Activated CD8-positive, alpha-beta T cell treated with anti-CD3 and anti-CD28 coated beads, Interleukin-2, amount 10 ng/mL, durations not matched to agents 7 days and 5 days (primary cell): ENCODE data around the gene MEF2D. TPM values are rescaled to one million over a fixed set of nuclear protein-coding genes. Genes with fewer than 3 reads are reported as not detected.

Experiments
- ATAC-seq: fragments of 150-1000 bp; cut with Tn5 transposase; one replicate; pipeline ENCODE4 v1.10.0; 2021; ENCODE audit warnings: moderate library complexity
- CTCF ChIA-PET: fragments of 350-600 bp; sonication (Branson Sonifier 250); formaldehyde crosslinking; loops from one replicate; lab custom pipeline; 2021; ENCODE audit warnings: antibody characterized with exemption; lab: Charles Lee
- POLR2A ChIA-PET: fragments of 350-600 bp; sonication (Branson Sonifier 250); formaldehyde crosslinking; loops from one replicate; lab custom pipeline; 2021; ENCODE audit warnings: antibody characterized with exemption; lab: Charles Lee
- DNase-seq: peaks from one replicate; pipeline ENCODE4 v3.0.0-alpha.2; 2020
- H3K27ac Mint-ChIP-seq: one replicate; pipeline ENCODE4 v1.8.0; 2021; ENCODE audit warnings: mild to moderate bottlenecking, mixed read lengths
- H3K27me3 Mint-ChIP-seq: one replicate; pipeline ENCODE4 v1.8.0; 2021; ENCODE audit warnings: low read depth, mixed read lengths
- H3K36me3 Mint-ChIP-seq: one replicate; pipeline ENCODE4 v1.8.0; 2021; ENCODE audit warnings: low read depth, mixed read lengths
- H3K4me1 Mint-ChIP-seq: one replicate; pipeline ENCODE4 v1.8.0; 2021; ENCODE audit warnings: low read depth, mixed read lengths
- H3K4me3 Mint-ChIP-seq: one replicate; pipeline ENCODE4 v1.8.0; 2021; ENCODE audit warnings: mild to moderate bottlenecking, mixed read lengths
- H3K9me3 Mint-ChIP-seq: one replicate; pipeline ENCODE4 v1.8.0; 2022; ENCODE audit warnings: mixed read lengths; ENCODE audit not compliant: insufficient read depth
- total RNA-seq, 2 experiments: library from RNA; stranded (reverse); gene quantifications; one replicate each; pipeline ENCODE4 v1.2.3, GENCODE V29; 2021

The MEF2D gene
- total RNA-seq, 2 experiments from 2014 or later: 34.8 to 40.1 TPM

DNA sequence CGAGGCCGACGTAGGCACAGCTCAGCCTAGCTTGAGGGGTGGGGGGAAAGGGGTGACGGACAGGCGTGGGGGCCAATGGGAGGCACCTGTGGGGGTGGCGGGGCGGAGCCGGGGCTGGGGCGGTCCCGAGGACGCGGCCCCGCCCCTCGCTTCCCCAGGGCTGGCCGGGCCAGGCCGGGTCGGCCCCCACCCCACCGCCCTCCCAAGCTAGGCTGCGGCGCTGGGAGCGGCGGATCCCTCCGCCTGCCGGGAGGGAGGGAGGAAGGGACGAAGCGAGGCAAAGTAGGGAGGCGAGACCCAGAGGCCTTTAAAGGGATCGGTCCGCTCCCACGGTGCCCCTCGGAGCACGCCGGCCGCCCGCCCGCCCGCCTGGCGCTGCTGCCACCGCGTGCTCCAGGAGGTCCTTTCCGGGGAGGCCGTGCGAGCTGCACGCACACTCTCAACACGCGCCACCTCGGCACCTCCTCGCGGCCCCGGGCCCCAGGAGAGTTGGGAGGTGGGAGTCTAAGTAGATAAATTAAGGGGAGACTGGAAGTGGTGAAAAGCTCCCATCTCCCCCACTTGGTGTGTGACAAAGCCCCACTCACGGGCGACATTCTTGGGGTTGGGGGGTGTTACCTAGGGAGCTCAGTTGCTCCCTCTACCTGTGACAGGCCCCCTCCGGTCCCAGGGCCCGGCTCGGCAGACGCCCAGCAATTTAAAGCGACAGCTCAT is 375 bp upstream of the MEF2D start:
- peak; percentile 95 for DNase-seq
- ChIA-PET CTCF (interaction anchor here (0.7 to 10.8 kb wide), 25 partner anchors 9 to 115 kb away, joined by 3 to 207 read pairs (median 6); partner anchors contain the start of genes GPATCH4 and NAXE), POLR2A (interaction anchor here (0.6 to 8.1 kb wide), 21 partner anchors 8 to 227 kb away, joined by 3 to 143 read pairs (median 4); partner anchors contain the start of genes GPATCH4, IQGAP3, ISG20L2 and METTL25B)
- ATAC-seq: peak; percentile 73
- H3K4me1 Mint-ChIP-seq: peaks cover 76% of the 10 kb centered on the region
- peak overlapping the region; percentile 87 for H3K4me3 Mint-ChIP-seq
- H3K27ac Mint-ChIP-seq: peak overlapping the region; percentile 99
- H3K36me3 Mint-ChIP-seq: peaks cover 21% of the 10 kb centered on the region
- H3K9me3 Mint-ChIP-seq: no peaks in the 10 kb centered on the region
- H3K27me3 Mint-ChIP-seq: no peaks in the 10 kb centered on the region

DNA sequence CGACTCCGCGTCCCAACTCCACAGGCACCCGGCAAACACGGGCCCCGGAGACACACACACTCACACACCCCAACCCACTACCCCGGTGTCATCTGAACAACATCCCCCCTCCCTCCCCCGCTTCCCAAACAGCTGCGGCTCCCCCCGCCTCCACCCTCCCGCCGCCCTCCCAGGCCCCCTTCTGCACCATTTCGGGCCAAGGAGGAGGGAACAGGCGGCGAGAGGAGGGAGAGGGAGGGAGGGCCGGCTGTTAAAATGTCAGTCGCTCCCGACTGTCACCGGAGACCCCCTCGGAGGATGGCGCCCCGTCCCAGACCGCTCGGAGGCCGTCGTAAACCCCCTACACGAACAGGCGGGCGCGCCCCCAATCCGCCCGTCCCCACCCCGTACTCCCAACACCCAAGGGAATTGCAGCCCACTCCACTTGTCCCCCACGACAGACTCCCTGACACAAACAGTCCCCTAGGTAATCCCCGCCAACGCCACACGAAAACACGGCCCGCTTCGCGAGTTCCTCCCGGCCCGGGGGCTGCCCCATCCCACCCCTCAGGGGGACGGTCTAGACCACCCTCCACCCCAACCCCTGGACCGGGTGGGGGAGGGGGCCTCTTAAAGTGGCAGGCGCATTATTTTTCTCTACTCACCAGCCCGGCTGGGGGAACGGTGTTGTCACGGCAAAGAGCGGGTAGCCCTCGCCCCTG is 583 bp downstream of the MEF2D start:
- H3K4me3 Mint-ChIP-seq: peak overlapping the region; percentile 87
- no peaks in the 10 kb centered on the region for H3K27me3 Mint-ChIP-seq
- H3K9me3 Mint-ChIP-seq: no peaks in the 10 kb centered on the region
- peak overlapping the region; percentile 88 for H3K27ac Mint-ChIP-seq
- peaks cover 76% of the 10 kb centered on the region for H3K4me1 Mint-ChIP-seq
- ChIA-PET POLR2A (interaction anchor here (0.8 to 8.1 kb wide), 12 partner anchors 9 to 114 kb away, joined by 3 to 143 read pairs (median 4); partner anchors contain the start of genes GPATCH4, IQGAP3 and NAXE), CTCF (interaction anchor here (1.1 to 10.8 kb wide), 15 partner anchors 9 to 114 kb away, joined by 3 to 207 read pairs (median 8); partner anchors contain the start of gene GPATCH4)
- peaks cover 27% of the 10 kb centered on the region for H3K36me3 Mint-ChIP-seq
- DNase-seq: peak; percentile 54
- peak; percentile 0 for ATAC-seq

DNA sequence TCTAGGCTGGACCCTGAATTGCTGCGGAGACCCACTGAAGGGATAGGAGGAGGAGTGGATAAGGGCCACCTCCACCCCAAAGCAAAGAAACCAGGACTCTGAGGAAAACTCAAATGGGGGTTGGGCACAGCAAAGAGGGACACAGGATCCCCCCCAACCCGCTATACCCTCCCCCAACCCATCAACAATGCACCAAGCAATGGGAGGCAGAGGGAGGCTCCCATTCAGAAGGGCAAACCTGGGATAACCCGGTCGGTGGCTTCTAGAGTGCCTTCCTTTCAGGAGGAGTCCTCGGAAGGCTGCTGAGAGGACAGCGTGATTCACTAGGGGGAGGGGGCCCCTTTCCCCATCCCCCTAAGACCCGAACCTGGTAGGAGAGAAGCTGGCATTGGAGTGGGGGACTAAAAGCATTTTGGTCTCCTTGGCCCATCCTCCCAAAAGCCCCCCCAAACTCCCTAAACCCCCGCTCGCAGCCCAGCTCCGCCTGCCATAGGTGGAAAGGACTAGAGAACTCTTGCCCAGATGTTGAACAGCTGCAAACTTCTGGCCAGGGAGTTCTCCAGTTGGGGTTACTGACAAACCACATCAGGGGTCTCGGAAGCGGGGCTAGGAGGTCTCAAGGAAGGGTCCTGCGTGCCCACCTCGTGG is 1.3 kb downstream of the MEF2D start:
- H3K27ac Mint-ChIP-seq: peak overlapping the region; percentile 68
- H3K27me3 Mint-ChIP-seq: no peaks in the 10 kb centered on the region
- H3K4me1 Mint-ChIP-seq: peaks cover 78% of the 10 kb centered on the region
- DNase-seq (no peak), ATAC-seq (no peak)
- CTCF ChIA-PET: interaction anchor here (0.7 to 10.8 kb wide), 9 partner anchors 9 to 114 kb away, joined by 3 to 207 read pairs (median 3); no protein-coding TSS in a partner anchor
- peaks cover 30% of the 10 kb centered on the region for H3K36me3 Mint-ChIP-seq
- no peaks in the 10 kb centered on the region for H3K9me3 Mint-ChIP-seq
- H3K4me3 Mint-ChIP-seq: peak overlapping the region; percentile 87
- POLR2A ChIA-PET: interaction anchor here (0.9 to 8.1 kb wide), 6 partner anchors 9 to 101 kb away, joined by 3 to 143 read pairs (median 16); partner anchors contain the start of gene NAXE

DNA sequence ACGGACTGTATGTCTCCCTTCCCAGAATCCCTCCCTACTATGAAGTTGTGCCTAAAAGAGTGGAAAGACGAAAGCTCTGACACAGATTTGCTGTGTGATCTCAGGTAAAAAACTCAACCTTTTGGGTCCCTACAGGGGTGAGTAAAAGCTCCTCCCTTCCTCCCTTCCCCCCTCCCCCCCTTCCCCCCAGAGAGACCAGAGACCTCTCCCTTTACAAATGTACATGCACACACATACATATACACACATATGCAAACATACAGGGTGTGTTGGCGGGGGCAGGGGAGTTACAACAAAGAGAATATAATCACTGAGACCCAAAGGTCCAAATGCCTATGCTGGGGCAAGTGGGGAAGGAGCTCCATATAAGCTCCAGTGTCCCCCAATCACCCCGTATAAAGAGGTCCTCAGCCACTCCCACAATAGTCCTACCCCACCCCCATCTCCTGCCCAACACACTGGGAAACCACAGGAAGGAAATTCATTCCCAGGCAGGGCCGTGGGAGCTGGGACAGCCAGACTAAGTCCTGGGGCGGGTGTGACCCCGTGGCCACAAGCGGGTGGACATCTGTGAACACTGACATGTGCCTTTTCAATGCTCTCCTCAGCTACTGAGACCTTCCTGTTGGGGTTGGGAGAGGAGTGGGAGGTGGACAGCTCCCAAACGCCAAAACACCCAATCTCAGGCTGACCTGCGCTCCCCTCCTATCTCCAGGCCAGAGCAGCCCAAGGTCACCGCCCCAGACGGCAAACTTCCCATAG is 2.0 kb downstream of the MEF2D start:
- ChIA-PET POLR2A (interaction anchor here (0.9 to 8.1 kb wide), 6 partner anchors 10 to 102 kb away, joined by 3 to 143 read pairs (median 4); partner anchors contain the start of gene NAXE), CTCF (interaction anchor here (0.7 to 10.8 kb wide), 9 partner anchors 8 to 113 kb away, joined by 3 to 207 read pairs (median 3); no protein-coding TSS in a partner anchor)
- no peaks in the 10 kb centered on the region for H3K9me3 Mint-ChIP-seq
- peak overlapping the region; percentile 68 for H3K27ac Mint-ChIP-seq
- ATAC-seq: no peak
- H3K4me3 Mint-ChIP-seq: peak overlapping the region; percentile 87
- H3K4me1 Mint-ChIP-seq: peaks cover 78% of the 10 kb centered on the region
- DNase-seq: no peak
- no peaks in the 10 kb centered on the region for H3K27me3 Mint-ChIP-seq
- peaks cover 24% of the 10 kb centered on the region for H3K36me3 Mint-ChIP-seq

DNA sequence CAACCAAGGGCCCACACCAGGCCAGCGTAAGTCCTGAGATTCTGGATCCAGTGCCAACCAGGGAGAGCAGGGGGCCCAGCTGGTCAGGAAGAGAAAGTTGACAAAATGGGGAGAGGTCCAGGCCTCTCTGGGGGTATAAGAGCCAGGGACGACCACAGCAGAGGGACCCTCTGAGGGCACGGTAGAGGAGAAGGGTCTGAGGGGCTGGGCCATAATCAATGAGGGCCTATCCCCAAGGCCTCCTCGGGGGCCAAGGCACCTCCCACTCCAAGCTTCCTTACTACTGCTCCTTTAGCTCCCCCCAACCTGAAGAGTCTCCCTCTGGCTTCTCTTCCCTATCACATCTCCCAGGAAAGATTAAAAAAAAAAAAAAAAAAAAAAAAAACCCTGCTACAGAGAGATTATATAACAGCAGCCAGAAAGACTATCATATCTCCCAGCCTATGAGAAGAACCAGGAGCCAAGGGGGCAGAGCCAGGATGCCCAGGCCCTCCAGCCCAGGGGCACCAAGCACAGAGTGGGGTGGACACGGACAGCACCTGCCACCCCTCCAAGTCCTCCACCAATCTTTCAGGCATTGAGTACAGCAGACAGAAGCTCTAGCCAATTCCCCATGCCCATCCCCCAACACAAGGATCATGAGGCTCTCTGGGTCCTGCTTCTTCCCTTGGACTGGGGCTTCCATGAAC is 2.7 kb downstream of the MEF2D start:
- Mint-ChIP-seq H3K36me3 (peaks cover 23% of the 10 kb centered on the region), H3K4me3 (peak overlapping the region; percentile 87), H3K27me3 (no peaks in the 10 kb centered on the region), H3K9me3 (no peaks in the 10 kb centered on the region), H3K4me1 (peaks cover 77% of the 10 kb centered on the region), H3K27ac (peak overlapping the region; percentile 5)
- ATAC-seq (no peak), DNase-seq (no peak)
- ChIA-PET CTCF (interaction anchor here (0.7 to 10.8 kb wide), 5 partner anchors 7 to 112 kb away, joined by 3 to 207 read pairs (median 3); no protein-coding TSS in a partner anchor), POLR2A (interaction anchor here (0.6 to 8.1 kb wide), 5 partner anchors 10 to 102 kb away, joined by 3 to 143 read pairs (median 3); no protein-coding TSS in a partner anchor)

DNA sequence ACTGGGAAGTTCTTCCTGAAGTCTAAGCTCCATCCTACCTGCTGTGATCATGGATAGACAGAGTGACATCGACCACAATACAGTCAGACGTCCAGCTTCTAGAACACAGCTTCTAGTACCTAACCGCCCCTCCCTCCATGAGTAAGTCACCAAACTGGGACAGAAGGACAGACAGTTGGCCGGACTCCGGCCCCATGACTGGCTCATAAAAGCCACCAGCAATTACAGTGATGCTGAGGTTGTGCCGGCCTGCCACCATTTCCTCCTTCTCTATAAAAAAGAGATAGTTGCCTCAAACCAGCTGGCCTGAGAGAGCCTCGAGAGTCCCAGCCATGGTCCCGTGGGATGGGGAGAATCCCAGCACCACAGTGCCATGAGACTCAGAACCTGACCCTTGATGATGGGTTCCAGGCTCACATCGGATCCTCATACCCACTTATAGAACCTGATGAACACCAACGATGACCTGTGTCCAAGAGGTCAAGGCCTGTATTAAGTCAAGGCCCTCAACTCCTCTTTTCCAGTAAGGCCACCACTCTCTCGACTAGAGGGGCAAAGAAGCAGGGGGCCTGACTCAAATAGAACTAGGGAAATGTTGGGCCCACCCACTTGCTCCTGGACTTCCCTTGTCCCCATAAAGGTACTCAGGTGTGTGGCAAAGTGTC is 3.4 kb downstream of the MEF2D start:
- ATAC-seq (no peak), DNase-seq (no peak)
- ChIA-PET CTCF (interaction anchor here (0.7 to 10.8 kb wide), 4 partner anchors 14 to 112 kb away, joined by 3 to 207 read pairs (median 4); no protein-coding TSS in a partner anchor), POLR2A (interaction anchor here (0.6 to 7.9 kb wide), 5 partner anchors 7 to 25 kb away, joined by 3 to 143 read pairs (median 4); no protein-coding TSS in a partner anchor)
- Mint-ChIP-seq H3K9me3 (no peaks in the 10 kb centered on the region), H3K4me1 (peaks cover 77% of the 10 kb centered on the region), H3K4me3 (no peak overlapping the region), H3K36me3 (peaks cover 29% of the 10 kb centered on the region), H3K27ac (peak overlapping the region; percentile 5), H3K27me3 (no peaks in the 10 kb centered on the region)

DNA sequence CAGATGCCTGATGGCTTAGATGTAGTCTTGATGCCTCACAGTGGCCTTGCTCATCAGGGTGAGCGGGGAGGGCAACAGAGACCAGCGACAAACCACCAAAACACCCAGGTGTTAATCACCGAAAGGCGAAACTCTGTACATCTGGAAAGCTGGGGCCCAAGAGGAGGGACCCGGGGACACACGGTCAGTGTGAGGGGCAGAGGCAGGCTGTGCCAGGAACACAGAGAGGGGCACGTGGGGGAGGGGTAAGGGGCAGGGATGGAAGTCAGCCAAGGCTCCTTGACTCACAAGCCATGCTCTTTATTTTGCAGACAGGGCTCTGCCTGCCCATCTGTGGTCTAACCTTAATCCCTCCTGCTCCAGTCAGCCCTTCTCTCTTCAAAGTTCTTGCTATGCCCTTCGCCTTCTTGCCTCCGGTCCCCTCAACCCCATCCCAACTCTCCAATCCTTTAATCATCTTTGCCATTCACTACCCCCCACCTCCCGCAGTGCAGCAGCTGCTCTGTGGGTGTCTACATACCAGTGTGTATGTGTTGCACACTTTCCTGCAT is 4.3 kb downstream of the MEF2D start:
- Mint-ChIP-seq H3K4me3 (peak overlapping the region; percentile 2), H3K9me3 (no peaks in the 10 kb centered on the region)
- POLR2A ChIA-PET: interaction anchor here (0.6 to 7.9 kb wide), 5 partner anchors 8 to 86 kb away, joined by 3 to 143 read pairs (median 4); no protein-coding TSS in a partner anchor

DNA sequence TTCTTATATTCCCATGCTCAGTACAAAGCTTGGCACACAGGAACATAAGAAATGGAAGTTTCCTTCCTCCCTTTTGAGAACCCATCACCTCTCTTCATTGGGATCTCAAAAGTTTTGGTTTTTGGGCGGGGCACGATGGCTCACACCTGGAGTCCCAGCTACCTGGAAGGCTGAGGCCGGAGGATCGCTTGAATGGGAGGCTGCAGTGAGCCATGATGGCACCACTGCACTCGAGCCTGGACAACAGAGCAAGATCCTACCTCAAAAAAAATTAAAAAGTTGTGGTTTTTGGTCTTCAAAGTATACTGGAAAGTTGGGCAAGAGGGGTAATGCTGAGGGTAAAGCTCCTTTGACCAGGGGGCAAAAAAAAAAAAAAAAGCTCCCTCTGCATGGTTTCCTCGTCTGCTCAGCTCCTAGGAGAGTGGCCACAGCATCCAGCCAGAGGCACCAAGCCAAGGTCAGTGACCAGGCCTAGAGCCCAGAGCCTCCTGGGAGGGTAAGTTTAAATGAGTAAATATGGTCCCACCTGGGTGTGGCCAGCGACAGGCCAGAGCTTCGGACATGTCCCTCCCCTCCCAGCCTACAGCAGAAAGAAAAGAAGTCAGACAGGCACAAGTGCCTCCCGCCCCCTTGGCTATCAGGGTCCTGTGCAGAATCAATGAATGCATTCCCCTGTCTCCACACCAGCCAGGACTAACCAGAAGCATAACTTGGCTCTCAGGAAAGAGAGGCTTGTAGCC is 5.0 kb downstream of the MEF2D start:
- ChIA-PET CTCF (interaction anchor here (1.8 to 10.8 kb wide), 2 partner anchors 12 to 110 kb away, joined by 5 to 207 read pairs; no protein-coding TSS in a partner anchor), POLR2A (interaction anchor here (0.8 to 7.9 kb wide), 3 partner anchors 9 to 15 kb away, joined by 3 to 143 read pairs (median 4); no protein-coding TSS in a partner anchor)
- no peaks in the 10 kb centered on the region for H3K9me3 Mint-ChIP-seq
- ATAC-seq (no peak), DNase-seq (no peak)
- H3K4me3 Mint-ChIP-seq: no peak overlapping the region
- peak overlapping the region; percentile 0 for H3K27ac Mint-ChIP-seq
- H3K36me3 Mint-ChIP-seq: peaks cover 31% of the 10 kb centered on the region
- no peaks in the 10 kb centered on the region for H3K27me3 Mint-ChIP-seq
- peaks cover 85% of the 10 kb centered on the region for H3K4me1 Mint-ChIP-seq

More for the DNA sequence above, 4.3 kb downstream of the MEF2D start:
- CTCF ChIA-PET: interaction anchor here (1.8 to 10.8 kb wide), 2 partner anchors 13 to 111 kb away, joined by 5 to 207 read pairs; no protein-coding TSS in a partner anchor
- Mint-ChIP-seq H3K27me3 (no peaks in the 10 kb centered on the region), H3K27ac (peak overlapping the region; percentile 0), H3K4me1 (peaks cover 77% of the 10 kb centered on the region), H3K36me3 (peaks cover 29% of the 10 kb centered on the region)
- DNase-seq (no peak), ATAC-seq (no peak)
